ENCODE measurements around the gene KCNIP4.

Gene KCNIP4

DNA sequence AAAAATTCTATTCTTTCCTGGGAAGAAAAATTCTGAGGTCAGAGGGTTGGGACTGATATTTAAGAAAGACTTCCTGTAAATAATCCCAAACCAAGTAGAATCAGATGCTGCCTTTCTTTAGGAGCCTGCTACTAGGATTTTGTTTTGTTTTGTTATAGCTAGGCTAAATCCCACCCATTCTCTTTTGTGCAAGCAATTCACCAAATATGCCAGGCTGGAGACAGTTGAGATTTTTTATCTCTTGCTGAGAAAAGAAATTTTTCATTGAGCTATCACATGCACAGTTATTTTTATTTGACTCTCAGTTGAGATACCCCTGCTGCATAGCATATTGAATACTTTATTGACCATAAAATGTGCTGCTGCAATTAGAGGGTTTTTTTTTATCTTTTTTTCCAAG, 196.0 kb downstream of the KCNIP4 start:
- TF ChIP-seq, protein P1, sequence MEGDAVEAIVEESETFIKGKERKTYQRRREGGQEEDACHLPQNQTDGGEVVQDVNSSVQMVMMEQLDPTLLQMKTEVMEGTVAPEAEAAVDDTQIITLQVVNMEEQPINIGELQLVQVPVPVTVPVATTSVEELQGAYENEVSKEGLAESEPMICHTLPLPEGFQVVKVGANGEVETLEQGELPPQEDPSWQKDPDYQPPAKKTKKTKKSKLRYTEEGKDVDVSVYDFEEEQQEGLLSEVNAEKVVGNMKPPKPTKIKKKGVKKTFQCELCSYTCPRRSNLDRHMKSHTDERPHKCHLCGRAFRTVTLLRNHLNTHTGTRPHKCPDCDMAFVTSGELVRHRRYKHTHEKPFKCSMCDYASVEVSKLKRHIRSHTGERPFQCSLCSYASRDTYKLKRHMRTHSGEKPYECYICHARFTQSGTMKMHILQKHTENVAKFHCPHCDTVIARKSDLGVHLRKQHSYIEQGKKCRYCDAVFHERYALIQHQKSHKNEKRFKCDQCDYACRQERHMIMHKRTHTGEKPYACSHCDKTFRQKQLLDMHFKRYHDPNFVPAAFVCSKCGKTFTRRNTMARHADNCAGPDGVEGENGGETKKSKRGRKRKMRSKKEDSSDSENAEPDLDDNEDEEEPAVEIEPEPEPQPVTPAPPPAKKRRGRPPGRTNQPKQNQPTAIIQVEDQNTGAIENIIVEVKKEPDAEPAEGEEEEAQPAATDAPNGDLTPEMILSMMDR (IDR thresholded peaks at IDR 0.05) = no peak

DNA sequence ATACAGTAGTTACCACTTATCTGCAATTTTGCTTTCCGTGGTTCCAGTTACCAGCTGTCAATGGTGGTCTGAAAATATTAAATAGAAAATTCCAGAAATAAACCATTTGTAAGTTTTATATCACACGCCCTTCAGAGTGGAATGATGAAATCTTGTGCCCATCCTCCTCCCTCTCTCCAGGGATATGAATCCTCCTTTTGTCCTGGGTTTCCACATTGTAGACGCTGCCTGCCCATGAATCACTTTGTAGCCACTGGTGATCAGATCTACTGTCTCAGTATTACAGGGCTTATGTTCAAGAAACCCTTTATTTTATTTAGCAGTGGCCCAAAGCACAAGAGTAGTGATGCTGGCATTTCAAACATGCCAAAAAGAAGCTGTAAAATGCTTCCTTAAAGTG, 198.6 kb downstream of the KCNIP4 start:
- TF ChIP-seq, protein P1 (IDR thresholded peaks at IDR 0.05) = no peak

DNA sequence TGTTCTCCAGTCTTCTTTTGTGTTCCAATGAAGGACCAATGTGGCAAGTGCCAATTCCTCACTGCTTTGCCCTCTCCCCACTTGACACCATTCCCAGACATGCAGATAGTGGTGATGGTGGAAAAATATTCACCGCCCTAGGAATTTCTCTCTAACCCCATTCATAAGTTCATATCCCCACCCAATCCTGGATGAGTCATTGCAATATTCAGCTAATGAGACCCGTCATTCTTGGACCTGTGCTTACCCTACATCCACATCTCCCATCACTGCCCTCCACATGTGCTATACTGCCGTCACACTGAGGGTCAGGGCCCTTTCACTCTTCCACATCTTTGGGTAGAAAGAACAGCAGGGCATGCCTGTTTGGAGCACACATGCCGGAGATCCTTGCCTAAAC, 199.2 kb downstream of the KCNIP4 start:
- TF ChIP-seq, protein P1 (IDR thresholded peaks at IDR 0.05) = no peak

DNA sequence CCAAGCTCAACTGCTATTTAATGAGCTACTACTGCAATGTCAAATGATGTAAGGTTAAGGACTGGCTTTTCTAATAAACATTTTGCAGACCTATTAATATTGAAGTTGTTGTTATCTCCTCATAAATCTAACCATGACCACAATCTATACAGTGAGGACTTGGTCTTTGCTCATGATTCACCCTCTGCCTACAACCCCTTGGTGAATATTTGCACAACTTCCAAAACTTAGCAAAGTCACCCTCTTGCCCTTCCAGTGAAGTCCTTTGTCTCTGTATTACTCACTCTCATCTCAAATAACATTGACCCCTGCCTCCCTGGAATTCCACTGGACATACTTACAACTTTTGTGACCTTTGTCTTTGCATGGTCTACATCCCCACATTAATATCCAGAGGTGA, 204.5 kb downstream of the KCNIP4 start:
- TF ChIP-seq, protein P1 (IDR thresholded peaks at IDR 0.05) = no peak

DNA sequence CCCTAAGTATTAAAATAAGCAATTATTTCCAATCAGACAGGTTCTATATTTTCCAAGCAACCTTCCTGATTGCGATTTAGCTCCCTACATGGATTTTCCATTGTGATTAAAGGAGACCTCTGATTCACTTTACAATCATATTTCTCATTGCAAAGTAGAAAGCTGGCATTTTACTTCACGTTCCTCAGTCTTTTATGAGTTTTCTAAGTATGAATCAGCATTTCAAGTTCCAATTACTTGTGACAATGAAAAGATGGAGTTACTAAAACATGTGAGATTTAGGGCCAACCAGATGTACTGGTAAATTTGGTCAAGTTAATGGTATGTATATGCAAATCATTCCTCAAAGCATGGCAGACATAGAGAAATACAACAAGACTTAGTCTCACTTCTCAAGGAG, 206.2 kb downstream of the KCNIP4 start:
- TF ChIP-seq, protein P1 (IDR thresholded peaks at IDR 0.05) = no peak

DNA sequence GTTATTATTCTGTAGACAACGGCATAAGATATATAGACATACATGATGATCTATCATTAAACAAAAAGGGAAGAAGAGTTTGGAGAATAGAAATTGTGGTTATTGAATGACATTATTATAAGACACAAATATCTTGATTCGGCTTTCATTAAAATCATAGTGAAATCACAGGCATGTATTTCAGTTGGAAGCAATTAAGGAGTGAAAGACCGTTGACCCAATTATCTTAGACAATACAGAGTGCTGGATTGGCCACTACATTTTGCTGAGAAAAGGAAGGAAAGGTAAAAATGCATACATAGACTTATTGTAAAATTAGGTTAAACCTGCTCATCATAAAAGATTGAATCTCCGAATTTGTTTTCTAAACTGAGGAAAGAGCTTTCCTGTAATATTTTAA, 209.8 kb downstream of the KCNIP4 start:
- TF ChIP-seq, protein P1 (IDR thresholded peaks at IDR 0.05) = no peak

DNA sequence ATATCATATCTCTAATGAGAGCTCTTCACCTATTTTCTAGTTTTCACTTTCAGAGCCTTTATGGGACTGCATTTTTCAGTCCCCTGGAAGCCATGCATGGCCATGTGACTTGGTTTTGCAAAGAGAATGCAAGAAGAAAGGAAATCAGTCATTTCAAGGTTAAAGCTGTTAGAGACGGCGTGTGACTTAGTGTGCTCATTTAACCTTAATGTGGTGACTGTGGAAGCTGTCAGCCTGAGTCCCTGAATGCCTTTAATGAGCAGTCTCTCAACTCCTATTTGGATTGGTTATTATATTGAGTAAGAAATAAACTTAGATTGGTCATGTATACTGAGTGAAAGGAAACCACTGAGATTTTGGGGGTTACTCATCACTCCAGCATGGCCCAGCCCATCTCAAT, 212.7 kb downstream of the KCNIP4 start:
- TF ChIP-seq, protein P1 (IDR thresholded peaks at IDR 0.05) = no peak

DNA sequence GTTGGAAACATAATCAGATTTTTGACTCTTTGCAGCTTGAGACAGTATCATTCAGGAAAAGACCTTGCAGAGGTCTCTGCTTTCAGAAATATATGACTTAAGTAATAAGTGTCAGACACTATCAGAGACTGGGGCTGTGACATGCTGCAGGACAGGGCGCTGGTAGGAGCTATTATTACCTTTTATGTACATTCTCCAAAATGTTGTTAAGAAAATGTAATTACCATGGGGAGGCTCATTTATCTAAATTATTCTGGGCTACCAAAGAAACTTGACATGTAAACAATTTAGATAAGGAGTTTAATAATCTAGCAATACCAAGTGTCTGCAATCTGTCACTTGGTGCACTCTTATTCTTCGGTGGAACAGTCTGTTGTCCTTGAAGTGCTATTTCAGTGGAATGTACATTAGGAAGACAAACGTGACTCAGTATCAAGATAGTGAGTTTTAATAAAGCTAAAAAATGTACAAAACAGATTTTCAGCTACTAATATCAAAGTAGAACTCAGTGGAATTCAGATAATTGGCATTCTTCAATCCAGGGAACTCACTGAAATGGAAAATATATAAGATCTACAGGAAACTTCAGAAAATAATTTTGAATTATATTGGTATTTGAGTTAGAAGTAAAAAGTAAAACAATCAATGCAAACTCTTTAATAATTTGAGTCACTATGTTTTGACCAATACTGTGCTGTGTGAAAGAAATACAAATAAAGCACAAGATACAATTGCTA, 214.5 kb downstream of the KCNIP4 start:
- TF ChIP-seq, protein P1 (IDR thresholded peaks at IDR 0.05) = no peak
